GM19193 (cell line): ENCODE results near the gene SLC17A1.

ENCODE experiments used
- POLR2A ChIP-seq: IDR thresholded peaks from 4 replicates; pipeline ENCODE4 v1.6.1; 2011; ENCODE audit not compliant: insufficient read depth, insufficient read length; ENCODE audit errors: extremely low read depth

Gene SLC17A1

DNA sequence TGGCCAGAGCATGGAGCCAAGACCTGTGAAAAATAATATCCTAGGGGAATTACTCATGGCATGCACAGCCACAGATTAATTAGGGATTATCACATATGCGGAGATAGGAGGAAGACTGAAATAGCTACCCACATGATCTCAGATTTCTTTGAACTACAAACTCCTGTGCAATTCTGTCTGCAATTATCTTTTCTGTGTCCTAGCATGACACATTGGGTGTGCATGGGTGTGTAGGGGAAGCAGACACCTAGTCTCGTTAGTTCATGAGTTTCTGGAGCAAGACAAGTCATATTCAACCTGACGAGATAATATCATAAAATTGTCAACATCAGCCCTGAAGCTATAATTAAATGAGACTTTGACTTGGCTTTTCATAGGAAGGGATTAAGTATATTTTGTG, 80.9 kb downstream of the SLC17A1 start:
- no peak for TF ChIP-seq POLR2A

DNA sequence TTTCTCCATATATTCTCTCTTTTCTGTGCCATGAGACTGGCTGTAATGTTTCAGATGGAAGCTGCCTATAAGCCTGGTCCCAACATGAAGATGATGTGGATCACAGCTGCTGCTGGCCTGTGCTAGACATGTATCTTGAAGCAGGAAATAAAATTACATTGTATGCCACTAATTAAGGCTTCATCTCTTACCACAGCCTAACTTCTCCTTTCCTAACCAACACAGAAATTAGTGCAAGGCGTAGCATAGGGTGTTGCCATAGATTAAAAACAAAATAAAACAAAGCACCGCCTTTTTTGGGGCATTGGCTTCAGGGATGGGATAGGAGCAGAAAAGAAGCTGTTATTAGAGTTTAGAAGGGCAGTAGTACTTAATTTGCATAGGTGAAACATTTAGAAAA, 82.0 kb downstream of the SLC17A1 start:
- no peak for TF ChIP-seq POLR2A

DNA sequence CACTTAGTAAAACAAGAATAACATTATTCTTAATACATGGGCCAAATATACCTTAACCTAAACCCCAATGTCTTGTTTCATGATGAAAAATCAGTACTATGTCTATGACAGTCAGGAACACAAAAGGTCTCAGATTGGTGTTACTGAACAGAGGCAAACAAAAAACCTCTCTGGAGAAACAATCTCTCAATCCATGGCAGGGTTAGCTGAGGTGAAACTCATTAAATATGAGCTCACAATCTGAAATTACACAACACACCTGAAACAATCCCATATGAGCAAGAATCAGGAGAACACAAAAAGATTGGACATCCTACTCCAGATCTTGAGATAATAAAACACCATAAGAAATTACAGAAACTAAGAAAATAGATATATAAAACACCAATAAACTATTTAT, 83.8 kb downstream of the SLC17A1 start:
- TF ChIP-seq POLR2A, result no peak

DNA sequence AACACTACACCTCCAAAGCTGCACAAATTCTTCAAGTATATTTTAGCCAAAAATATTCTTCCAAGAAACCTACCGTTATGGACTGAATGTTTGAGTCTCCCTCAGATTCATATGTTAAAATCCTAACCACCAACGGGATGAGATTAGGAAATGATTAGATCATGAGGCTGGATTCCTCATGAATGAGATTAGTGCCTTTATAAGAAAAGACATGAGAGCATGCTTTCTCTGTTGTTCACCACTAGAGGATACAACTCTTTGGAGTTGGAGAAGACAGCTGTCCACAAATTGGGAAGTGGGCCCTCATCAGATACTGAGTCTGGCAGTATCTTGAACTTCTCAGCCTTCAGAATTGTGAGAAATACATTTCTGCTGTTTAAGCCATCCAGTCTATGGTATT, 84.4 kb downstream of the SLC17A1 start:
- no peak for TF ChIP-seq POLR2A

DNA sequence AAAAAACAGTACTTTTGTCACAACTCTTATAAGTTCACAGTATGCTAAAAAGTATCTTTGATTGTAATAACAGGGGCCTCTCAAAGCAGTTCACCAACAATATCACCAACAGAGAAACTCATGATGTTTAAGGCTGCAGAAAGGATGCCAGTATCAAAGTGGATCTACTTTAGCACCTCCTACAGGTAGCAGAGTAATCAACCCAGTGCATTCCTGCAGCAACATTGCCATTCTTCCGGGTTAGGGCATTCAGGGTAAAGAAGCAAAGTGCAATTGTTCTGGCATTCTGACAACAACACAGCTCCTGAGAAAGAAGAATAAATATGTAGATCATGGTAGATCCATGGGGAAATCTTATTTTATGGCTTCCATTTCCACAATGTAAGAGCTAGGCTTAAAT, 84.9 kb downstream of the SLC17A1 start:
- TF ChIP-seq POLR2A, result no peak

DNA sequence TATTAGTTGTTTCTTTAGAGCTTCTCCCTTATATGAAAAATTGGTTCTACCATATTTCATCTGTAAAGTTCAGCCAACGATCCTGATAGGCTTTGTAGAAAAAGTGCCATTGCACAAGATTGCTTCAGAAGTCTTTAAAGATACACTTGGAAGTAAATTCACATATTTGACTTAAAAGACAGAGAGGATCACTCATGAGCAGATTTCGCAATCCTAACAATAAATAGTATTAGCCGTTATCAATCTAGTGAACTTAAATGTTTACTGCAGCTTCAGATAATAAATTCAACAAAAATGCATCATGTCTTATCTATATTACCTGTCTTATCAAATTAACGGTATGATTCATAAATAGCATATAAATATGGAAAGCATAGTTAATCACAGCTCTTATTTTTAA, 86.0 kb downstream of the SLC17A1 start:
- no peak for TF ChIP-seq POLR2A

DNA sequence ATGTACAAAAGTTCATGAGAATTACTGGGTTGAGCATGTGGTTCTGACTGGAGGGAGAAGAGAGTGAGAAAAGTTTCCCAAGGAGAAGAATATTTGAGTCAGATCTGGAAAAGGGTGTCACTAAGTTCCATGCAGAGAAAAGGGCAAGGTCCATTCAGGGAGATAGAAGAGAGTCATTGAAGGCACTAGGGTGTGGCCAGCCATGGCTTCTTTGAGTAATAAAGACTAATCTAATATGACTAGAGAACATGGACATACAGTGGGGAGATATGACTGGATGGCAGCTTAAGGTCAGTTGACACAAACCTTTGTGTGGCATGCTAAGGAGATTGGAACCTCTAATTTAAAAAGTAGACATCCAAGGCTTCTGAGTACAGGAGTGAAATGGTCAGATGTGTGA, 88.0 kb downstream of the SLC17A1 start:
- TF ChIP-seq POLR2A, result no peak

DNA sequence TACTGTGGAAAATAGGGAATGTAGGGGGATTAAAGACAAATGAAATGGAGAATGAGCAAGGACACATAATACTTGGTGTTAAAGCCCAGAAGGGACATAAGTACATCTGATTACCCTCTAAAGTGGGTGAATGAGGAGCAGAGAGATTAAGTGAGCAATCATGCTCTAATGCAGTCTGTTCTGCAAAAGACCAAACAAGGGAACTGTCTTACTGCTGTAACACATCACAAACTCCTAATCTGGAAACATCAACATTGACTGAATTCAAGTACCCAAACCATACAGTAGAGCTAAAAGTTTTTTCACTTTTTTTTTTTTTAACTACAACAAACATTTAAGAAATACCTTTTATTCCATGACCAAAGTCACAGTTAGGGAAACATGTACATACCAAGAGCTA, 96.6 kb downstream of the SLC17A1 start:
- TF ChIP-seq POLR2A, result no peak
